ENCODE measurements around the gene A2M.

Gene A2M

DNA sequence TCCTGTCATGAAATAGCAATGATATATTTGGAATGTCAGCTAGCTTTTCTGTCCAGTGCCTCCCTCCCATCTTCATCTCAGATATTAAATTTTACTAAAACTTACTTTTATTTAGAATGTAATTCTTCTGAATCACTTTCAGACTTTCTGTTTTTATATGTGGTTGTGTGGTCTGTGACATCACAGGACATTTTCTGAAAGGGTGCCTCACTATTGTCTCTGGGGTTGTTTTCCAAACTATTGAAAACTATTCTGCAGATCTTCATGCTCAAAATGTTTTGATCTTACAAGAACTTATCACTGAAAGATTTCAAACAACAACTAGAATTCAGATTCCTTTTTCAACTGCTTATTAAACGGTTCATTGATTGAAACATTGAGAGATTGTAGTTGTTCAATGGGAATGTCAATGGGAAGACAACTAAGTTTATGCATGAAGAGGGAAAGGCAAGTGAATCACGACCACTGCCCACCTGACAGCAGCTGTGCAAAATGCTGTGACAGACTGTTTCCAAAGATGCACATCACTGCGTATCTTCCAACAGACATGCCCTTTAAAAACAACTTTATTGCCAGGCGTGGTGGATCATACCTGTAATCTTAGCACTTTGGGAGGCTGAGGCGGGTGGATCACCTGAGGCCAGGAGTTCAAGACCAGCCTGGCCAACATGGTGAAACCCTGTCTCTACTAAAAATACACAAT, 75.1 kb downstream of the A2M start:
- Histone ChIP-seq H2AFZ (ENCODE audit: low read length) (no peak overlapping the region), H3K36me3 (replicated peaks; ENCODE audit: insufficient read depth, low read length) (no peaks in the 10 kb centered on the region), H3F3A (ENCODE audit: insufficient read depth, low read length) (no peaks in the 10 kb centered on the region), H3K4me3 (ENCODE audit: low read length) (no peak overlapping the region), H3K27ac (ENCODE audit: low read length) (no peak overlapping the region), H3K4me1 (ENCODE audit: low read length) (no peaks in the 10 kb centered on the region), H3K27me3 (replicated peaks; ENCODE audit: insufficient read depth, low read length) (no peaks in the 10 kb centered on the region), H3K9me3 (replicated peaks; ENCODE audit: insufficient read depth, low read length) (no peaks in the 10 kb centered on the region), H3K4me2 (ENCODE audit: low read depth, low read length) (no peak overlapping the region), H4K20me1 (ENCODE audit: insufficient read depth, low read length) (no peaks in the 10 kb centered on the region), H3K9ac (ENCODE audit: low read length) (no peak overlapping the region), H3K79me2 (ENCODE audit: low read length) (no peaks in the 10 kb centered on the region), H3K9me2 (replicated peaks; ENCODE audit: insufficient read depth, low read length) (no peaks in the 10 kb centered on the region)
- no peak for DNase-seq
- TF ChIP-seq, protein P1, sequence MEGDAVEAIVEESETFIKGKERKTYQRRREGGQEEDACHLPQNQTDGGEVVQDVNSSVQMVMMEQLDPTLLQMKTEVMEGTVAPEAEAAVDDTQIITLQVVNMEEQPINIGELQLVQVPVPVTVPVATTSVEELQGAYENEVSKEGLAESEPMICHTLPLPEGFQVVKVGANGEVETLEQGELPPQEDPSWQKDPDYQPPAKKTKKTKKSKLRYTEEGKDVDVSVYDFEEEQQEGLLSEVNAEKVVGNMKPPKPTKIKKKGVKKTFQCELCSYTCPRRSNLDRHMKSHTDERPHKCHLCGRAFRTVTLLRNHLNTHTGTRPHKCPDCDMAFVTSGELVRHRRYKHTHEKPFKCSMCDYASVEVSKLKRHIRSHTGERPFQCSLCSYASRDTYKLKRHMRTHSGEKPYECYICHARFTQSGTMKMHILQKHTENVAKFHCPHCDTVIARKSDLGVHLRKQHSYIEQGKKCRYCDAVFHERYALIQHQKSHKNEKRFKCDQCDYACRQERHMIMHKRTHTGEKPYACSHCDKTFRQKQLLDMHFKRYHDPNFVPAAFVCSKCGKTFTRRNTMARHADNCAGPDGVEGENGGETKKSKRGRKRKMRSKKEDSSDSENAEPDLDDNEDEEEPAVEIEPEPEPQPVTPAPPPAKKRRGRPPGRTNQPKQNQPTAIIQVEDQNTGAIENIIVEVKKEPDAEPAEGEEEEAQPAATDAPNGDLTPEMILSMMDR (IDR thresholded peaks at IDR 0.05; ENCODE audit: low read length) = no peak
- TF ChIP-seq EZH2phosphoT487 (IDR thresholded peaks at IDR 0.05; ENCODE audit: low read length) (no peak), EZH2 (optimal IDR thresholded peaks at IDR 0.05; ENCODE audit: low read depth, low read length) (no peak)

DNA sequence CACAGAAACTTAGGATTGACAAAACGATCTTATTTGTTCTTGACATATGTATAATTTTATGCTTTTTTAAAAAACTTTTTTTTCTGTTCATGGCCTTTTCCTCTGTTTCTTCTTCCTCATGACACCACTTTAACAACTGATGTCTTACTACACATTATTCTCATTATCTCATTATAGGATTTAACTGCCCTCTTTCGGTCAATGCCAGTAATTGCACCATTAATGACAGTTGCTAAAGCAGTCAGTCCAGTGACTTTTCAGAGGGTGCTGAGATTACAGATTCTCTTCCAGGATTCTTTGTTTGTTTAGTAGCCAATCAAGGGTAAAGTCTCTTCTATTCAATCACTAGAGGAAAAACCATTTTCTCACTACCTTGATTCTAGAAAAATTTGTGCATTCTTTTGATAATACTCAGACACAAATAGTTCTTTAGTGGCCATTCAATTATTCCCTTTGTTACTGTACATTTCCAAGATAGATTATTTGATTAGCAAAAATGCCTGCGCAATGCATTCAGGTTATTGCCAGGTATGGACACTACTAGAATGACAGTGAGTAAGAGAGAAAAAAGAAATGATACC, 76.2 kb downstream of the A2M start:
- H3K79me2 ChIP-seq (ENCODE audit: low read length) = no peaks in the 10 kb centered on the region
- H3K4me3 ChIP-seq (ENCODE audit: low read length) = no peak overlapping the region
- no peaks in the 10 kb centered on the region for H3K36me3 ChIP-seq (replicated peaks; ENCODE audit: insufficient read depth, low read length)
- DNase-seq = peak; percentile 68
- H3K9me2 ChIP-seq (replicated peaks; ENCODE audit: insufficient read depth, low read length) = no peaks in the 10 kb centered on the region
- no peaks in the 10 kb centered on the region for H4K20me1 ChIP-seq (ENCODE audit: insufficient read depth, low read length)
- H2AFZ ChIP-seq (ENCODE audit: low read length) = no peak overlapping the region
- TF ChIP-seq, protein P1 (IDR thresholded peaks at IDR 0.05; ENCODE audit: low read length) = peak; percentile 78
- no peak for TF ChIP-seq EZH2 (optimal IDR thresholded peaks at IDR 0.05; ENCODE audit: low read depth, low read length)
- TF ChIP-seq EZH2phosphoT487 (IDR thresholded peaks at IDR 0.05; ENCODE audit: low read length) = no peak
- H3K27ac ChIP-seq (ENCODE audit: low read length) = no peak overlapping the region
- H3K9ac ChIP-seq (ENCODE audit: low read length) = no peak overlapping the region
- no peak overlapping the region for H3K4me2 ChIP-seq (ENCODE audit: low read depth, low read length)
- no peaks in the 10 kb centered on the region for H3K27me3 ChIP-seq (replicated peaks; ENCODE audit: insufficient read depth, low read length)
- H3F3A ChIP-seq (ENCODE audit: insufficient read depth, low read length) = no peaks in the 10 kb centered on the region
- no peaks in the 10 kb centered on the region for H3K4me1 ChIP-seq (ENCODE audit: low read length)
- H3K9me3 ChIP-seq (replicated peaks; ENCODE audit: insufficient read depth, low read length) = no peaks in the 10 kb centered on the region

DNA sequence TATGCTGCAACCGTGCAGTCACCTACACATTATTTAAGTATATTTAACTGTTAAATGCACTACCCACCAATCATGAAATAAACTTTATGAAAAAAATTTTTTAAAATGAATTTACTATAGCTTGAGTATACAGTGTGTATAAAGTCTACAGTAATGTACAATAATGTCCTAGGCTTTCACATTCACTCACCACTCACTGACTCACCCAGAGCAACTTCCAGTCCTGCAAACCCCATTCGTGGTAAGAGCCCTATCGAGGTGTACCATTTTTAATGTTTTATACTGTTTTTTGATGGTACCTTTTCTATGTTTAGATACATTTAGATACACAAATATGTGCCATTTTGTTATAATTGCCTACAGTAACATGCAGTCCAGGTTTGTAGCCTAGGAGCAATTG, 78.3 kb downstream of the A2M start:
- Histone ChIP-seq H3K36me3 (replicated peaks; ENCODE audit: insufficient read depth, low read length) (no peaks in the 10 kb centered on the region), H3K4me1 (ENCODE audit: low read length) (no peaks in the 10 kb centered on the region), H3K27me3 (replicated peaks; ENCODE audit: insufficient read depth, low read length) (no peaks in the 10 kb centered on the region), H3K9me3 (replicated peaks; ENCODE audit: insufficient read depth, low read length) (no peaks in the 10 kb centered on the region), H3K27ac (ENCODE audit: low read length) (no peak overlapping the region), H3K9me2 (replicated peaks; ENCODE audit: insufficient read depth, low read length) (no peaks in the 10 kb centered on the region), H3K79me2 (ENCODE audit: low read length) (no peaks in the 10 kb centered on the region), H3K4me2 (ENCODE audit: low read depth, low read length) (no peak overlapping the region), H3K9ac (ENCODE audit: low read length) (no peak overlapping the region), H3F3A (ENCODE audit: insufficient read depth, low read length) (no peaks in the 10 kb centered on the region), H4K20me1 (ENCODE audit: insufficient read depth, low read length) (no peaks in the 10 kb centered on the region), H3K4me3 (ENCODE audit: low read length) (no peak overlapping the region), H2AFZ (ENCODE audit: low read length) (no peak overlapping the region)
- no peak for DNase-seq
- TF ChIP-seq, protein P1 (IDR thresholded peaks at IDR 0.05; ENCODE audit: low read length) = no peak
- TF ChIP-seq EZH2phosphoT487 (IDR thresholded peaks at IDR 0.05; ENCODE audit: low read length) (no peak), EZH2 (optimal IDR thresholded peaks at IDR 0.05; ENCODE audit: low read depth, low read length) (no peak)
